ENCODE data around the gene ACTRT2. TPM values are rescaled to one million over a fixed set of nuclear protein-coding genes. Genes with fewer than 3 reads are reported as not detected.

ACTRT2 gene
- total and polyA plus RNA-seq, 2 experiments from 2014 or later = not detected

GRCh38 chr1:3007298-3008147 is 13.7 kb upstream of the ACTRT2 start:
- no peaks in the 10 kb centered on the region for H3K9me2 ChIP-seq (ENCODE audit: insufficient read depth)
- H3K27ac ChIP-seq (ENCODE audit: low read depth) = no peak overlapping the region
- Mint-ChIP-seq H3K27ac (no peak overlapping the region), H3K9me3 (peaks cover 74% of the 10 kb centered on the region), H3K4me3 (no peak overlapping the region), H3K4me1 (peaks cover 2% of the 10 kb centered on the region), H3K36me3 (ENCODE audit: low read depth) (peaks cover 15% of the 10 kb centered on the region), H3K27me3 (ENCODE audit: insufficient read depth, low read depth, poor library complexity) (peaks cover 3% of the 10 kb centered on the region)
- no peaks in the 10 kb centered on the region for H4K20me1 ChIP-seq (replicated peaks; ENCODE audit: insufficient read depth)
- ATAC-seq = no peak
- H3K27me3 ChIP-seq (ENCODE audit: insufficient read depth) = no peaks in the 10 kb centered on the region
- DNase-seq (ENCODE audit: low spot score) = no peak
- H3K4me1 ChIP-seq (ENCODE audit: insufficient read depth) = 0 out of 2 replicates have a peak, but pooled peaks cover 4% of the 10 kb centered on the region
- H3K36me3 ChIP-seq (ENCODE audit: insufficient read depth) = no peaks in the 10 kb centered on the region
- no peak overlapping the region for H3K4me2 ChIP-seq
- H2AFZ ChIP-seq = no peak overlapping the region
- H3F3A ChIP-seq (replicated peaks; ENCODE audit: low read depth) = no peaks in the 10 kb centered on the region
- no peaks in the 10 kb centered on the region for H3K79me2 ChIP-seq (replicated peaks; ENCODE audit: insufficient read depth)
- no peak for TF ChIP-seq NANOG (IDR thresholded peaks at IDR 0.05; ENCODE audit: borderline replicate concordance)
- no peak for TF ChIP-seq POLR2AphosphoS5 (IDR thresholded peaks at IDR 0.05; ENCODE audit: low read depth)
- TF ChIP-seq ZNF462 (CRISPR knock-in tag; IDR thresholded peaks at IDR 0.05) = no peak
- TF ChIP-seq STAT1 (IDR thresholded peaks at IDR 0.05; ENCODE audit: unreplicated experiment) = no peak
- TF ChIP-seq REST (IDR thresholded peaks at IDR 0.05; ENCODE audit: unreplicated experiment) = no peak
- TF ChIP-seq CREB1 (CRISPR knock-in tag; IDR thresholded peaks at IDR 0.05; ENCODE audit: low read depth) = no peak
- TF ChIP-seq JUNB (IDR thresholded peaks at IDR 0.05; ENCODE audit: unreplicated experiment) = no peak
- TF ChIP-seq CTCF (conservative IDR thresholded peaks at IDR 0.05; ENCODE audit: low read depth in 2 of 2) = no peak
- H3K4me3 ChIP-seq = no peak overlapping the region

Measured in GM23338 (cell line).